ENCODE results near the gene OGG1.

The OGG1 gene

GRCh38 chr3:9745521-9745920 is 4.2 kb upstream of the OGG1 start:
- no peak for DNase-seq (ENCODE audit: low read depth)
- no peak overlapping the region for H3K4me3 ChIP-seq (ENCODE audit: control insufficient read depth, low read depth, low read length)
- no peak for TF ChIP-seq CTCF (conservative IDR thresholded peaks at IDR 0.05; ENCODE audit: control insufficient read depth, insufficient read depth, low read depth, low read length)

- H3K4me3 ChIP-seq (ENCODE audit: control insufficient read depth, low read depth, low read length): no peak overlapping the region
- no peak for TF ChIP-seq CTCF (conservative IDR thresholded peaks at IDR 0.05; ENCODE audit: control insufficient read depth, insufficient read depth, low read depth, low read length)
- DNase-seq (ENCODE audit: low read depth): peak; percentile 90
Measured at GRCh38 chr3:9746330-9746729, 3.4 kb upstream of the OGG1 start.

- no peak overlapping the region for H3K4me3 ChIP-seq (ENCODE audit: control insufficient read depth, low read depth, low read length)
- peak; percentile 75 for DNase-seq (ENCODE audit: low read depth)
- no peak for TF ChIP-seq CTCF (conservative IDR thresholded peaks at IDR 0.05; ENCODE audit: control insufficient read depth, insufficient read depth, low read depth, low read length)
Measured at GRCh38 chr3:9747267-9747666, 2.5 kb upstream of the OGG1 start.

GRCh38 chr3:9748031-9748430 is 1.7 kb upstream of the OGG1 start:
- no peak for DNase-seq (ENCODE audit: low read depth)
- no peak for TF ChIP-seq CTCF (conservative IDR thresholded peaks at IDR 0.05; ENCODE audit: control insufficient read depth, insufficient read depth, low read depth, low read length)
- H3K4me3 ChIP-seq (ENCODE audit: control insufficient read depth, low read depth, low read length): no peak overlapping the region

- no peak for DNase-seq (ENCODE audit: low read depth)
- peak overlapping the region; percentile 90 for H3K4me3 ChIP-seq (ENCODE audit: control insufficient read depth, low read depth, low read length)
- no peak for TF ChIP-seq CTCF (conservative IDR thresholded peaks at IDR 0.05; ENCODE audit: control insufficient read depth, insufficient read depth, low read depth, low read length)
Measured at GRCh38 chr3:9749296-9749644, 482 bp upstream of the OGG1 start.

- H3K4me3 ChIP-seq (ENCODE audit: control insufficient read depth, low read depth, low read length): peak overlapping the region; percentile 90
- no peak for TF ChIP-seq CTCF (conservative IDR thresholded peaks at IDR 0.05; ENCODE audit: control insufficient read depth, insufficient read depth, low read depth, low read length)
- peak; percentile 54 for DNase-seq (ENCODE audit: low read depth)
Measured at GRCh38 chr3:9750556-9751411, 1.0 kb downstream of the OGG1 start.
